ENCODE measurements around the gene SGMS1. TPM values are rescaled to one million over a fixed set of nuclear protein-coding genes. Genes with fewer than 3 reads are reported as not detected.

The SGMS1 gene
- total and polyA plus RNA-seq, 10 donors = 5.9 to 84.3 (median 34.6) TPM

DNA sequence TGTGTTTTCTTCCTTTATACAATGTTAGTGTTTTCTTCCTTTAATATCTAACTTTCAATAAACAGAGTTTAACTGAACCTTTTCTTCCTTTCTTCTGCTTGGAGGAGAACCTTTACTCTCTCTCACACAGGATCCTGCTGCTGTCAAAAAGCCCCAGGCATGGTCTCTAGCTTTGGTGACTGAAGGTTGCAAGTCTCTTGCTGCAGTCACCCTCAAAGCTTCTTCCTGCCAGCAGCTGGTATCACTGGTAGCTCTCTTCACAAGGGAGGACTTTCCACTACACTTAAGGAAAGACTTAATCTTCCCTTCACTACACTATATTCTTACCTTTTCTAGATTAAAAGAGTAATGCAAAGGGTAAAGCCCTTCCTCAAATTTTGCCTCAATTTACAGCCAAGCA, 153.4 kb downstream of the SGMS1 start:
- Histone ChIP-seq H3K4me1 (peaks cover 5 to 45% (median 21%) of the 10 kb centered on the region in 6 donors), H3K27me3 (replicated peaks in 1 of 7) (no peaks in the 10 kb centered on the region), H3K27ac (no peak overlapping the region), H3K4me3 (no peak overlapping the region), H3K36me3 (no peaks in the 10 kb centered on the region), H3K9me3 (no peaks in the 10 kb centered on the region)
- no peak for DNase-seq
- TF ChIP-seq POLR2A (IDR thresholded peaks at IDR 0.05) (no peak), POLR2AphosphoS5 (IDR thresholded peaks at IDR 0.05) (no peak)
- TF ChIP-seq, protein P1, sequence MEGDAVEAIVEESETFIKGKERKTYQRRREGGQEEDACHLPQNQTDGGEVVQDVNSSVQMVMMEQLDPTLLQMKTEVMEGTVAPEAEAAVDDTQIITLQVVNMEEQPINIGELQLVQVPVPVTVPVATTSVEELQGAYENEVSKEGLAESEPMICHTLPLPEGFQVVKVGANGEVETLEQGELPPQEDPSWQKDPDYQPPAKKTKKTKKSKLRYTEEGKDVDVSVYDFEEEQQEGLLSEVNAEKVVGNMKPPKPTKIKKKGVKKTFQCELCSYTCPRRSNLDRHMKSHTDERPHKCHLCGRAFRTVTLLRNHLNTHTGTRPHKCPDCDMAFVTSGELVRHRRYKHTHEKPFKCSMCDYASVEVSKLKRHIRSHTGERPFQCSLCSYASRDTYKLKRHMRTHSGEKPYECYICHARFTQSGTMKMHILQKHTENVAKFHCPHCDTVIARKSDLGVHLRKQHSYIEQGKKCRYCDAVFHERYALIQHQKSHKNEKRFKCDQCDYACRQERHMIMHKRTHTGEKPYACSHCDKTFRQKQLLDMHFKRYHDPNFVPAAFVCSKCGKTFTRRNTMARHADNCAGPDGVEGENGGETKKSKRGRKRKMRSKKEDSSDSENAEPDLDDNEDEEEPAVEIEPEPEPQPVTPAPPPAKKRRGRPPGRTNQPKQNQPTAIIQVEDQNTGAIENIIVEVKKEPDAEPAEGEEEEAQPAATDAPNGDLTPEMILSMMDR (IDR thresholded peaks at IDR 0.05 in 8 of 11, conservative IDR thresholded peaks at IDR 0.05 in 3 of 11) = no peak
- intact Hi-C loops (cut with DNase I; ENCODE audit: low total_unique reads) = no loop called here

DNA sequence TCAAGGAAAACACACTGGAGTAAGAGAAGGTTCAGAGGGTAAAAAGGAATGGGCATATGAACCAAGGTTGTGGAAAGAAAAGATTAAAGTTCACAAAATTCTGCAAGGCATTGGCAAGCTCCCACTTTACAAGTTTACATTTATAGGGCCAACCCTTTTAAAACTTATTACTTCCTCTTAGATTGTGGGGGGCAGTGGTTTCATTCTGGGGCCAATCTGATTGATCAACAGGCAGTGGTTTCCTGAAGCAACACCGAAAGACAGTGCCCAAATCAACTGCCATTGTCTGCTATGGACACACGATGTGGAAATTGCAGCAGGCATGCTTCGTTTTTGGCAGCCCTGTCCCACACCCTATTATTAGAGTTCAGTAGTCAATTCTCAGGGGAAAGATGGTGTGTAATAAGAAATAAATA, 154.0 kb downstream of the SGMS1 start:
- Histone ChIP-seq H3K36me3 (no peaks in the 10 kb centered on the region), H3K9me3 (no peaks in the 10 kb centered on the region), H3K27ac (no peak overlapping the region), H3K4me3 (no peak overlapping the region), H3K4me1 (peaks cover 5 to 45% (median 21%) of the 10 kb centered on the region in 6 donors), H3K27me3 (replicated peaks in 1 of 7) (no peaks in the 10 kb centered on the region)
- intact Hi-C loops (cut with DNase I; ENCODE audit: low total_unique reads) = no loop called here
- WGBS, 5 donors = 23 to 40% (median 30%) methylated on average over 3 of the region's 3 CpGs
- DNase-seq = no peak
- TF ChIP-seq POLR2AphosphoS5 (IDR thresholded peaks at IDR 0.05) = no peak
- TF ChIP-seq, protein P1 (IDR thresholded peaks at IDR 0.05 in 8 of 11, conservative IDR thresholded peaks at IDR 0.05 in 3 of 11) = no peak
- no peak for TF ChIP-seq POLR2A (IDR thresholded peaks at IDR 0.05)

DNA sequence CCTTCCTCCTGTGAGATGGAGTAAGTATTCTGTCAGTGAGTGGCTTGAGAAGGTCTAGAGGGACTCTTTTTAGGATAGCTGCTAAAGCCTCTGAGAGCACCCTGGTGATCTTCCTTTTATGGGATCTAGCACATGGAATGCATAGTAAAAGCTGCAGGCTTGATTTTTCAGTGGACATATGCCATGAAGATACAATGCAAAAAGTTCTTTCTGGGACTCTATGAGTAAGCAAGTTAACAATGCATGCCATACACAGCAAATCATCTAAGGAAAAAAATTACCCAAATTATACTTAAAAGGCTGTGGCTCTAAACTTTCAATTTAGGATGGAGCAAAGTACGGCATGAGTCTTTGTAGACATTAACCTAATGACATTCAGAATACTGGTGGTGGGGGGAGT, 154.5 kb downstream of the SGMS1 start:
- intact Hi-C loops (cut with DNase I; ENCODE audit: low total_unique reads) = no loop called here
- Histone ChIP-seq H3K36me3 (peaks cover 0 to 4% (median 0%) of the 10 kb centered on the region in 6 donors), H3K4me1 (peaks cover 5 to 47% (median 21%) of the 10 kb centered on the region in 6 donors), H3K27me3 (replicated peaks in 1 of 7) (no peaks in the 10 kb centered on the region), H3K27ac (no peak overlapping the region), H3K9me3 (no peaks in the 10 kb centered on the region), H3K4me3 (no peak overlapping the region)
- TF ChIP-seq POLR2A (IDR thresholded peaks at IDR 0.05) (no peak), POLR2AphosphoS5 (IDR thresholded peaks at IDR 0.05) (no peak)
- TF ChIP-seq, protein P1 (IDR thresholded peaks at IDR 0.05 in 8 of 11, conservative IDR thresholded peaks at IDR 0.05 in 3 of 11) = no peak
- no peak for DNase-seq
- WGBS, 5 donors = 80 to 95% (median 93%) methylated on average over 1 of the region's 1 CpG

DNA sequence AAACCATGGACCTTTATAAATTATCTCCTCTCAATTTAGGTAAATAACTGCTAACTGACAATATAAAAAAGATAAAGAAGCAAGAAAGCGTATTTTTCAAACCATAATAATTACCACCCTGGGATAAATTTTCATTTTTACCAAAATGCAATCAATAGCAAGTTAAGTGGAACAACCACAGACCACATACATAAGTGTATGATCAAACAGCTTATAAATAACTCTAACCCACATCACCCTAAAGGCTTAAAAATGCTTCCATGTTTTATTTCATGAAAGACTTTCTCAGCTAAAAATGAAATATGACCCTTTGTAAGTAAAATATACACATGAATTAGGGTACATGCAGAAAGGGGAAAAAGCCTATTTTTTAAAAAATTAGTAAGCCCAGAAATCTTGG, 156.5 kb downstream of the SGMS1 start:
- TF ChIP-seq, protein P1 (IDR thresholded peaks at IDR 0.05 in 8 of 11, conservative IDR thresholded peaks at IDR 0.05 in 3 of 11) = no peak
- TF ChIP-seq POLR2AphosphoS5 (IDR thresholded peaks at IDR 0.05) (no peak), POLR2A (IDR thresholded peaks at IDR 0.05) (no peak)
- H3K4me1 ChIP-seq = peaks cover 5 to 57% (median 24%) of the 10 kb centered on the region in 6 donors
- H3K36me3 ChIP-seq = peaks cover 0 to 6% (median 0%) of the 10 kb centered on the region in 6 donors
- DNase-seq = no peak
- no peaks in the 10 kb centered on the region for H3K27me3 ChIP-seq (replicated peaks in 1 of 7)
- intact Hi-C loops (cut with DNase I; ENCODE audit: low total_unique reads) = no loop called here
- H3K27ac ChIP-seq = no peak overlapping the region
- no peak overlapping the region for H3K4me3 ChIP-seq
- H3K9me3 ChIP-seq = no peaks in the 10 kb centered on the region
- WGBS, 5 donors = 67 to 83% (median 74%) methylated on average over 1 of the region's 1 CpG
